Measurements from ENCODE around the gene SPAG17. TPM values are rescaled to one million over a fixed set of nuclear protein-coding genes. Genes with fewer than 3 reads are reported as not detected.

The SPAG17 gene
- total and polyA plus RNA-seq, 2 donors from 2014 or later: 8.7 to 10.4 TPM

- no peak for FAIRE-seq
- intact Hi-C loops (cut with DNase I): no loop called here
- H3K4me3 ChIP-seq (ENCODE audit: low read length in 3 of 3): no peak overlapping the region
Observed at GRCh38 chr1:118160806-118161205, 24.2 kb downstream of the SPAG17 start.

DNA sequence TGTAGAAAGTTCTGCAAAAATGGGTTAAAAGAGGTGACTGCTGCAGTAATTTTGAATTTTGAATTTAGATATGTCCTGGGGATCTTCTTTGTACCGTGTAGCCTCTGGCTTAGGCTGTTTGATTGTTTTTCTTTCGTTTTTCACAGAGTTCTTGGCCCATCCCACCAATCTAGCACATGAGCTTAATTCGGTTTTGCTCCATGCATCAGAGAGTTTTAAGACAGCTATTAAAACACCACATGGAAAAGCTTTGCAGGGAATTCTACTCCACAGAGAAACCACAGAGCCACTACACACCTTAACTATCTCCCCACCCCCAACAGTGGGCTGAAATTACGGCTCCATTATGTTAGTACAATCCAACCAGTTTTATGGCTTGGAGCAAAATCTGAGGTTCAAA is 25.5 kb downstream of the SPAG17 start:
- H3K27me3 ChIP-seq (ENCODE audit: control insufficient read depth, insufficient read depth, low read length): no peaks in the 10 kb centered on the region
- no peak overlapping the region for H3K27ac ChIP-seq (ENCODE audit: low read depth in 2 of 2, low read length in 2 of 2)
- intact Hi-C loops (cut with DNase I): no loop called here
- H3K9me3 ChIP-seq (ENCODE audit: control insufficient read depth in 2 of 3, insufficient read depth in 1 of 3, low read length in 3 of 3): no peaks in the 10 kb centered on the region
- TF ChIP-seq, protein P1, sequence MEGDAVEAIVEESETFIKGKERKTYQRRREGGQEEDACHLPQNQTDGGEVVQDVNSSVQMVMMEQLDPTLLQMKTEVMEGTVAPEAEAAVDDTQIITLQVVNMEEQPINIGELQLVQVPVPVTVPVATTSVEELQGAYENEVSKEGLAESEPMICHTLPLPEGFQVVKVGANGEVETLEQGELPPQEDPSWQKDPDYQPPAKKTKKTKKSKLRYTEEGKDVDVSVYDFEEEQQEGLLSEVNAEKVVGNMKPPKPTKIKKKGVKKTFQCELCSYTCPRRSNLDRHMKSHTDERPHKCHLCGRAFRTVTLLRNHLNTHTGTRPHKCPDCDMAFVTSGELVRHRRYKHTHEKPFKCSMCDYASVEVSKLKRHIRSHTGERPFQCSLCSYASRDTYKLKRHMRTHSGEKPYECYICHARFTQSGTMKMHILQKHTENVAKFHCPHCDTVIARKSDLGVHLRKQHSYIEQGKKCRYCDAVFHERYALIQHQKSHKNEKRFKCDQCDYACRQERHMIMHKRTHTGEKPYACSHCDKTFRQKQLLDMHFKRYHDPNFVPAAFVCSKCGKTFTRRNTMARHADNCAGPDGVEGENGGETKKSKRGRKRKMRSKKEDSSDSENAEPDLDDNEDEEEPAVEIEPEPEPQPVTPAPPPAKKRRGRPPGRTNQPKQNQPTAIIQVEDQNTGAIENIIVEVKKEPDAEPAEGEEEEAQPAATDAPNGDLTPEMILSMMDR (IDR thresholded peaks at IDR 0.05; ENCODE audit: borderline replicate concordance, extremely low read depth, insufficient read depth): no peak
- no peaks in the 10 kb centered on the region for H3K36me3 ChIP-seq (ENCODE audit: control insufficient read depth in 2 of 3, insufficient read depth in 3 of 3, low read length in 3 of 3)
- FAIRE-seq (no peak), DNase-seq (peak in 3 of 5 donors; percentile 44 to 79 (median 78))
- H3K4me1 ChIP-seq (ENCODE audit: control insufficient read depth in 2 of 3, insufficient read depth in 2 of 3, low read depth in 1 of 3, low read length in 3 of 3): peaks cover 0 to 2% (median 0%) of the 10 kb centered on the region in 3 donors
- H3K4me3 ChIP-seq (ENCODE audit: low read length in 3 of 3): peak overlapping the region in 1 of 3 donors; percentile 29
- no peak overlapping the region for H3K9ac ChIP-seq (ENCODE audit: low read length in 3 of 3)

More at GRCh38 chr1:118160806-118161205, 24.2 kb downstream of the SPAG17 start:
- no peak for DNase-seq
- no peaks in the 10 kb centered on the region for H3K9me3 ChIP-seq (ENCODE audit: control insufficient read depth in 2 of 3, insufficient read depth in 1 of 3, low read length in 3 of 3)
- no peaks in the 10 kb centered on the region for H3K36me3 ChIP-seq (ENCODE audit: control insufficient read depth in 2 of 3, insufficient read depth in 3 of 3, low read length in 3 of 3)
- no peak overlapping the region for H3K27ac ChIP-seq (ENCODE audit: low read depth in 2 of 2, low read length in 2 of 2)
- peaks cover 0 to 2% (median 0%) of the 10 kb centered on the region in 3 donors for H3K4me1 ChIP-seq (ENCODE audit: control insufficient read depth in 2 of 3, insufficient read depth in 2 of 3, low read depth in 1 of 3, low read length in 3 of 3)
- TF ChIP-seq, protein P1 (IDR thresholded peaks at IDR 0.05; ENCODE audit: borderline replicate concordance, extremely low read depth, insufficient read depth): no peak
- H3K27me3 ChIP-seq (ENCODE audit: control insufficient read depth, insufficient read depth, low read length): no peaks in the 10 kb centered on the region
- no peak overlapping the region for H3K9ac ChIP-seq (ENCODE audit: low read length in 3 of 3)

DNA sequence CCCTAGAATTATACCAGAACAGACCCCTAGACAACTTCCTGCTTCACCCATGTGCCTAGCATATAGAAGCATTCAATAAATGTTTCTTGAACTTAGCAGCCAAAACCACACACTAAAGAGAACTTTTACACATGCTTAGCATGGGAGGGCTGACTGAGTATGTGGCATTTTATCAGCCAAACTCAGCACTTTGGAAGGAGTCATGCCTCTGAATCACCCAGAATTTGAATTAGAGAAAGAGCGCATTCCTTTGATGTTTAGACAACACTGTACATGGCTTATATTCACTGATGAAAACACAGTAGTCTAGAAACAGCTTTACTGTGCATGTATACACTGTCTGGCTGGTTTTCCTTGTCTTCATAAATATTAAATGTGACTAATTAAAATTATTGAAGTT is 26.1 kb downstream of the SPAG17 start:
- Histone ChIP-seq H3K27me3 (ENCODE audit: control insufficient read depth, insufficient read depth, low read length) (no peaks in the 10 kb centered on the region), H3K4me1 (ENCODE audit: control insufficient read depth in 2 of 3, insufficient read depth in 2 of 3, low read depth in 1 of 3, low read length in 3 of 3) (peaks cover 0 to 2% (median 0%) of the 10 kb centered on the region in 3 donors), H3K27ac (ENCODE audit: low read depth in 2 of 2, low read length in 2 of 2) (no peak overlapping the region), H3K9ac (ENCODE audit: low read length in 3 of 3) (no peak overlapping the region), H3K36me3 (ENCODE audit: control insufficient read depth in 2 of 3, insufficient read depth in 3 of 3, low read length in 3 of 3) (no peaks in the 10 kb centered on the region), H3K9me3 (ENCODE audit: control insufficient read depth in 2 of 3, insufficient read depth in 1 of 3, low read length in 3 of 3) (no peaks in the 10 kb centered on the region), H3K4me3 (ENCODE audit: low read length in 3 of 3) (no peak overlapping the region)
- TF ChIP-seq, protein P1 (IDR thresholded peaks at IDR 0.05; ENCODE audit: borderline replicate concordance, extremely low read depth, insufficient read depth): no peak
- FAIRE-seq (no peak), DNase-seq (peak in 1 of 5 donors; percentile 20)
- intact Hi-C loops (cut with DNase I): no loop called here

DNA sequence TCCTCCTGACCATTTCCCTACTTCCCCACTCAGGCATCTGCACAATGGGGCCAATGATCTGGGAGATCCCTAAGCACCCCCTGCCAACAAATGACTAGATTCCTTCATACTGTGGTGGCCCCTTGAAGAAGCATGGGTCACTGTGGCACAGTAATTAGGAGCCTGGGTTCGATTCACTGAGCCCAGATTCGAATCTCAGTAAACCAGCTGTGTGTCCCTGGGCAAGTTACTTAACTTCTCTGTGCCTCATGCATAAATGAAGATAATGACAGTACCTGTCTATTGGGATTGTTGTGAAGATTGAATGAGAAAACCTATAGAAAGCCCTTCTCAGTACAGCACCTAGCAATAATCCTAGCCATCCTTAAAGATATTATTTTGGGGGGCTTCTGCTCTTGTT is 27.5 kb downstream of the SPAG17 start:
- Histone ChIP-seq H3K9ac (ENCODE audit: low read length in 3 of 3) (no peak overlapping the region), H3K4me1 (ENCODE audit: control insufficient read depth in 2 of 3, insufficient read depth in 2 of 3, low read depth in 1 of 3, low read length in 3 of 3) (peaks cover 0 to 2% (median 0%) of the 10 kb centered on the region in 3 donors), H3K9me3 (ENCODE audit: control insufficient read depth in 2 of 3, insufficient read depth in 1 of 3, low read length in 3 of 3) (no peaks in the 10 kb centered on the region), H3K4me3 (ENCODE audit: low read length in 3 of 3) (no peak overlapping the region), H3K27me3 (ENCODE audit: control insufficient read depth, insufficient read depth, low read length) (no peaks in the 10 kb centered on the region), H3K27ac (ENCODE audit: low read depth in 2 of 2, low read length in 2 of 2) (no peak overlapping the region), H3K36me3 (ENCODE audit: control insufficient read depth in 2 of 3, insufficient read depth in 3 of 3, low read length in 3 of 3) (no peaks in the 10 kb centered on the region)
- DNase-seq: no peak
- FAIRE-seq: no peak
- intact Hi-C loops (cut with DNase I): no loop called here
- TF ChIP-seq, protein P1 (IDR thresholded peaks at IDR 0.05; ENCODE audit: borderline replicate concordance, extremely low read depth, insufficient read depth): no peak

Measured in kidney (tissue), 14 donors.